GM18870 (cell line): ENCODE data around the gene NUTM1.

Experiments
- ATAC-seq: cut with Tn5 transposase; IDR thresholded peaks from one replicate; pipeline ENCODE4 v1.9.1; 2021; ENCODE audit warnings: moderate library complexity; ENCODE audit not compliant: unreplicated experiment

NUTM1 gene

GRCh38 chr15:34342737-34343575, at the start of gene NUTM1, which contains the start of gene NOP10:
TSS of gene NUTM1 (plus strand) at chr15:34343315. CDS start at chr15:34343697, 382 bp downstream.
TSS of gene NOP10 (minus strand) at chr15:34343136. CDS start at chr15:34343073, 63 bp downstream.
- ATAC-seq, result peak; percentile 82

GRCh38 chr15:34297059-34297458, 46.1 kb upstream of the NUTM1 start:
- no peak for ATAC-seq

GRCh38 chr15:34301058-34301457, 42.1 kb upstream of the NUTM1 start:
- ATAC-seq, result no peak

- ATAC-seq, result no peak
Observed at GRCh38 chr15:34304613-34305012, 38.5 kb upstream of the NUTM1 start.

- no peak for ATAC-seq
Observed at GRCh38 chr15:34311563-34311962, 31.6 kb upstream of the NUTM1 start.

- no peak for ATAC-seq
Observed at GRCh38 chr15:34314491-34315490, 28.3 kb upstream of the NUTM1 start.

GRCh38 chr15:34318277-34319079, 24.6 kb upstream of the NUTM1 start:
- ATAC-seq, result peak; percentile 60

- no peak for ATAC-seq
Observed at GRCh38 chr15:34323217-34323616, 19.9 kb upstream of the NUTM1 start.

- no peak for ATAC-seq
Observed at GRCh38 chr15:34324933-34325332, 18.2 kb upstream of the NUTM1 start.

GRCh38 chr15:34325368-34325767, 17.7 kb upstream of the NUTM1 start:
- ATAC-seq, result no peak

- no peak for ATAC-seq
Observed at GRCh38 chr15:34327906-34328305, 15.2 kb upstream of the NUTM1 start.

GRCh38 chr15:34329006-34329405, 14.1 kb upstream of the NUTM1 start:
- ATAC-seq, result no peak

- no peak for ATAC-seq
Observed at GRCh38 chr15:34330279-34330678, 12.8 kb upstream of the NUTM1 start.

- ATAC-seq, result no peak
Observed at GRCh38 chr15:34331809-34332208, 11.3 kb upstream of the NUTM1 start.

GRCh38 chr15:34332553-34333120, 10.5 kb upstream of the NUTM1 start:
- ATAC-seq, result no peak

- ATAC-seq, result no peak
Observed at GRCh38 chr15:34334672-34335071, 8.4 kb upstream of the NUTM1 start.

- ATAC-seq, result no peak
Observed at GRCh38 chr15:34335176-34336032, 7.7 kb upstream of the NUTM1 start.

GRCh38 chr15:34336231-34336990, 6.7 kb upstream of the NUTM1 start:
- ATAC-seq, result no peak
